PC-9 (cell line): ENCODE measurements around the gene CAB39L. TPM values are rescaled to one million over a fixed set of nuclear protein-coding genes. Genes with fewer than 3 reads are reported as not detected.

Source experiments
- BruUV-seq: library from RNA; stranded (reverse); fragments of 400-500 nt; replicated peaks from 2 replicates; lab custom pipeline; 2021; lab: Mats Ljungman, UMichigan
- CTCF ChIA-PET: fragments of 300-600 bp; sonication (Branson Sonifier 250); formaldehyde crosslinking; loops from one replicate; lab custom pipeline; 2022; ENCODE audit warnings: antibody characterized with exemption; lab: Charles Lee
- POLR2A ChIA-PET: fragments of 300-600 bp; sonication (Branson Sonifier 250); formaldehyde crosslinking; loops from one replicate; lab custom pipeline; 2022; ENCODE audit warnings: antibody characterized with exemption; ENCODE audit not compliant: unreplicated experiment; lab: Charles Lee
- DNase-seq, 2 experiments: peaks; one replicate each; pipeline versions ENCODE4 v3.0.0 to v3.0.0-alpha.2; 2015 to 2022; ENCODE audit warnings: mixed read lengths in 1 of 2
- H2AFZ ChIP-seq: fragments of 200-600 bp; sonication (generic); 2 replicates; pipeline ENCODE4 v1.8.1; 2017; ENCODE audit warnings: antibody characterized with exemption
- H3F3A ChIP-seq: fragments of 200-600 bp; sonication (generic); 2 replicates; pipeline ENCODE4 v1.8.1; 2017; ENCODE audit warnings: antibody characterized with exemption, mild to moderate bottlenecking, low read depth; ENCODE audit not compliant: insufficient read depth
- H3K27ac ChIP-seq: fragments of 200-600 bp; sonication (generic); 2 replicates; pipeline ENCODE4 v1.6.1; 2016; ENCODE audit warnings: mixed run types
- H3K27me3 ChIP-seq: fragments of 200-600 bp; sonication (generic); 2 replicates; pipeline ENCODE4 v1.6.1; 2016; ENCODE audit warnings: low read depth, mixed run types; ENCODE audit not compliant: insufficient read depth
- H3K36me3 ChIP-seq: fragments of 200-600 bp; sonication (generic); 2 replicates; pipeline ENCODE4 v1.6.1; 2016; ENCODE audit warnings: low read depth, mixed run types
- H3K4me1 ChIP-seq: fragments of 200-600 bp; sonication (generic); replicated peaks from 2 replicates; pipeline ENCODE4 v1.6.1; 2016; ENCODE audit warnings: mixed run types; ENCODE audit not compliant: insufficient read depth
- H3K4me2 ChIP-seq: fragments of 200-600 bp; sonication (generic); 2 replicates; pipeline ENCODE4 v1.6.1; 2017; ENCODE audit warnings: mixed run types
- H3K4me3 ChIP-seq: fragments of 200-600 bp; sonication (generic); 2 replicates; pipeline ENCODE4 v1.6.1; 2016; ENCODE audit warnings: mixed run types
- H3K79me2 ChIP-seq: fragments of 200-600 bp; sonication (generic); 2 replicates; pipeline ENCODE4 v1.6.1; 2017; ENCODE audit warnings: low read depth, mixed run types
- H3K9me2 ChIP-seq: fragments of 200-600 bp; sonication (generic); 2 replicates; pipeline ENCODE4 v1.8.1; 2017; ENCODE audit warnings: mild to moderate bottlenecking; ENCODE audit not compliant: insufficient read depth
- H3K9me3 ChIP-seq: fragments of 200-600 bp; sonication (generic); 2 replicates; pipeline ENCODE4 v1.8.1; 2016; ENCODE audit warnings: low read depth; ENCODE audit not compliant: insufficient read depth
- H4K20me1 ChIP-seq: fragments of 200-600 bp; sonication (generic); 2 replicates; pipeline ENCODE4 v1.8.1; 2017; ENCODE audit not compliant: insufficient read depth
- EZH2 ChIP-seq: fragments of 200-600 bp; sonication (generic); IDR thresholded peaks from 2 replicates; pipeline ENCODE4 v1.8.0; 2017; ENCODE audit warnings: antibody characterized with exemption, low read depth
- intact Hi-C: fragments of 100-400 bp; cut with micrococcal nuclease; formaldehyde crosslinking; loops from one replicate; pipeline ENCODE4 v1.10.0; 2022; ENCODE audit not compliant: unreplicated experiment
- total RNA-seq: library from RNA; stranded (reverse); gene quantifications from 2 replicates; pipeline ENCODE4 v1.2.3, GENCODE V29; 2021
- TF ChIP-seq, protein P1 (sequence below): fragments of 200-600 bp; sonication (generic); conservative IDR thresholded peaks from 2 replicates; pipeline ENCODE4 v1.6.1; 2017; ENCODE audit warnings: mixed run types, antibody characterized with exemption, mild to moderate bottlenecking, moderate library complexity

The CAB39L gene
- total RNA-seq, 1 experiment from 2014 or later: 10.7 TPM

DNA sequence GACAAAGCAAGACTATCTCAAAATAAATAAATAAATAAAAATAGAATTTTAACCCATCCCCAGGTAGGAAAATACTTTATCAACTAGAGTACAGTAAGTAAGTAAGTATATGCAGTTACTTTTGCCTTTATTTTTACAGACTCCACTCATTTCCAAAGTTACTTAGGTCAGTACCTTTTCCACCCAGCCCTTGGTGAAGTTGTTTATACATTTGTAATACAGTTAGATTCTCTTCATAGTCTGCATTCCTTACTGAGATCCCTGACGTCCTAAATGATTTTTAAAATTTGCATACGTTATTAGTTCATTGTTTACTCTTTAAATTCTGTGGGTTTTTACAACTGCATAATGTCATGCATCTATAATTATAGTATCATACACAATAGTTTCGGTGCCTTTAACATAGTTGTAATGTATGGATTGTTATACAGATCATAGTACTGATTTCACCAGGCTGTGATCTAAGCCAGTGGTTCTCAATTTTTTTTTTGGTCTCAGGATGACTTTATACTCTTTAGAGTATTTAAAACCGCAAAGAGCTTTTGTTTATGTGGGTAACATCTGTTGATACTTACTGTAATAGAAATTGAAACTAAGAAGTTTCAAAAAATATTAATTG lies 10.6 kb upstream of the CAB39L start:
- H3K79me2 ChIP-seq: no peaks in the 10 kb centered on the region
- no peaks in the 10 kb centered on the region for H3K27me3 ChIP-seq
- no peaks in the 10 kb centered on the region for H4K20me1 ChIP-seq
- 0 out of 2 replicates have a peak, but pooled peaks cover 4% of the 10 kb centered on the region for H3K36me3 ChIP-seq
- no peak for DNase-seq
- intact Hi-C loops: no loop called here
- no peaks in the 10 kb centered on the region for H3K9me2 ChIP-seq
- H3K27ac ChIP-seq: no peak overlapping the region
- POLR2A ChIA-PET: no interaction called here
- H3K4me1 ChIP-seq: no peaks in the 10 kb centered on the region
- BruUV-seq: no TSS peak
- TF ChIP-seq, protein P1, sequence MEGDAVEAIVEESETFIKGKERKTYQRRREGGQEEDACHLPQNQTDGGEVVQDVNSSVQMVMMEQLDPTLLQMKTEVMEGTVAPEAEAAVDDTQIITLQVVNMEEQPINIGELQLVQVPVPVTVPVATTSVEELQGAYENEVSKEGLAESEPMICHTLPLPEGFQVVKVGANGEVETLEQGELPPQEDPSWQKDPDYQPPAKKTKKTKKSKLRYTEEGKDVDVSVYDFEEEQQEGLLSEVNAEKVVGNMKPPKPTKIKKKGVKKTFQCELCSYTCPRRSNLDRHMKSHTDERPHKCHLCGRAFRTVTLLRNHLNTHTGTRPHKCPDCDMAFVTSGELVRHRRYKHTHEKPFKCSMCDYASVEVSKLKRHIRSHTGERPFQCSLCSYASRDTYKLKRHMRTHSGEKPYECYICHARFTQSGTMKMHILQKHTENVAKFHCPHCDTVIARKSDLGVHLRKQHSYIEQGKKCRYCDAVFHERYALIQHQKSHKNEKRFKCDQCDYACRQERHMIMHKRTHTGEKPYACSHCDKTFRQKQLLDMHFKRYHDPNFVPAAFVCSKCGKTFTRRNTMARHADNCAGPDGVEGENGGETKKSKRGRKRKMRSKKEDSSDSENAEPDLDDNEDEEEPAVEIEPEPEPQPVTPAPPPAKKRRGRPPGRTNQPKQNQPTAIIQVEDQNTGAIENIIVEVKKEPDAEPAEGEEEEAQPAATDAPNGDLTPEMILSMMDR: no peak
- TF ChIP-seq EZH2: no peak
- H3K9me3 ChIP-seq: no peaks in the 10 kb centered on the region
- H3K4me3 ChIP-seq: no peak overlapping the region
- H3F3A ChIP-seq: no peaks in the 10 kb centered on the region
- no peak overlapping the region for H2AFZ ChIP-seq
- no peak overlapping the region for H3K4me2 ChIP-seq
- CTCF ChIA-PET: no interaction called here

DNA sequence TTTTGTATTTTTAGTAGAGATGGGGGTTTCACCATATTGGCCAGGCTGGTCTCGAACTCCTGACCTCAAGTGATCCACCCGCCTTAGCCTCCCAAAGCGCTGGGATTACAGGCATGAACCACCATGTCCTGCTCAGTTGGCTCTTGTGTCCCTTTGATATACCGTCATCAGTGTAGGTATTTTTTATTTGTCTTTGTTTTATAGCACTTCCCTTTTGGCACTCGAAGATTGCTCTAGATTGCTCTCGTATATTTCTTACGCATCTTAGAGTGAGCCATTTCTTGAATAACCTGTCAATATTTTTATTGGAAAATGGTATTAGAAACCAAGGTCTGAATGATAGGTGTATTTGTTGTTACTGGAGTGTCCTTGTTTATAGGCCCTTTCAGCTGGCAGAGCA lies 9.6 kb upstream of the CAB39L start:
- H3K9me3 ChIP-seq: no peaks in the 10 kb centered on the region
- H3K9me2 ChIP-seq: no peaks in the 10 kb centered on the region
- no peaks in the 10 kb centered on the region for H3K79me2 ChIP-seq
- H3K36me3 ChIP-seq: 0 out of 2 replicates have a peak, but pooled peaks cover 4% of the 10 kb centered on the region
- DNase-seq: no peak
- H2AFZ ChIP-seq: no peak overlapping the region
- no peaks in the 10 kb centered on the region for H4K20me1 ChIP-seq
- H3K27me3 ChIP-seq: no peaks in the 10 kb centered on the region
- H3F3A ChIP-seq: no peaks in the 10 kb centered on the region
- H3K27ac ChIP-seq: no peak overlapping the region
- no peak overlapping the region for H3K4me3 ChIP-seq
- no peak for TF ChIP-seq EZH2
- TF ChIP-seq, protein P1: no peak
- intact Hi-C loops: no loop called here
- CTCF ChIA-PET: no interaction called here
- BruUV-seq: no TSS peak
- H3K4me1 ChIP-seq: no peaks in the 10 kb centered on the region
- H3K4me2 ChIP-seq: no peak overlapping the region
- POLR2A ChIA-PET: no interaction called here

DNA sequence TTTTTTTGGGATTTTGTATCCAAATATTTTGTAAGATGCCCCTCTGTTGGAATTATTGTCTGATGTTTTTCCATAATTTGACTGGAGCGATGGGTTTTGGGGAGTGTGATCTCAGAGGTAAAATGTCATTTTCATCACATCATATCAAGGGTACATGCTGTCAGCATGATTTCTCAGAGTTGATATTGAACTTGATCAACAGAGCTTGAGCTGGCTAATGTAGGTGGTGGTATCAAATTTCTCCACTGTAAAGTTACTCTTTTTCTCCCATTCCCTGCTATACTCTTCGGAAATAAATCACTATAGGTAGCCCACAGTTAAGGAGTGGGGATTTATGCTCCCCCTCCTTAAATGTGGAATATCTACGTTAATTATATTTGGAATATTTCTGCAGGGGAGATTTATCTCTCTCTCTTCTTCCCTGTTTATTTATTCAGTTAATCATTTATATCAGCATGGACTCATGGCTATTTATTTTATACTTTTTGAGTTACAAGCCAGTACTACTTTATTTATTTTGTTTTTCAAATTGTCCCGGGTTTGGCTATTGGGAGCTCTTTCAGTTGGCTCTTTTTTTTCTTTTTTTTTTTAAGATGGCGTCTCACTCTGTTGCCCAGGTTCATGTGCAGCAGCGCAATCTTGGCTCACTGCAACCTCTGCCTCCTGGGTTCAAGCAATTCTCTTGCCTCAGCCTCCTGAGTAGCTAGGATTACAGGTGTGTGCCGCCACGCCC lies 9.0 kb upstream of the CAB39L start:
- no peaks in the 10 kb centered on the region for H3F3A ChIP-seq
- H3K79me2 ChIP-seq: 0 out of 2 replicates have a peak, but pooled peaks cover 6% of the 10 kb centered on the region
- 0 out of 2 replicates have a peak, but pooled peaks cover 4% of the 10 kb centered on the region for H3K36me3 ChIP-seq
- no peaks in the 10 kb centered on the region for H3K27me3 ChIP-seq
- no peak overlapping the region for H3K4me3 ChIP-seq
- H3K4me2 ChIP-seq: no peak overlapping the region
- H3K27ac ChIP-seq: no peak overlapping the region
- intact Hi-C loops: no loop called here
- no peaks in the 10 kb centered on the region for H3K9me2 ChIP-seq
- H3K9me3 ChIP-seq: no peaks in the 10 kb centered on the region
- H2AFZ ChIP-seq: no peak overlapping the region
- TF ChIP-seq, protein P1: no peak
- TF ChIP-seq EZH2: no peak
- ChIA-PET CTCF (no interaction called here), POLR2A (no interaction called here)
- no peak for DNase-seq
- no TSS peak for BruUV-seq
- H4K20me1 ChIP-seq: no peaks in the 10 kb centered on the region
- no peaks in the 10 kb centered on the region for H3K4me1 ChIP-seq
